Stimulated activated naive CD8-positive, alpha-beta T cell treated with anti-CD3 and anti-CD28 coated beads, Interleukin-15, Interleukin-2, amounts not matched to agents 100 ng/mL and 50 ng/mL, for 24 hours (primary cell): ENCODE measurements around the gene ZNF534.

ENCODE experiments used
- H3K27ac Mint-ChIP-seq: one replicate; pipeline ENCODE4 v1.8.0; 2021; ENCODE audit warnings: mild to moderate bottlenecking, mixed read lengths
- H3K27me3 Mint-ChIP-seq: one replicate; pipeline ENCODE4 v1.8.0; 2021; ENCODE audit warnings: mixed read lengths
- H3K36me3 Mint-ChIP-seq: one replicate; pipeline ENCODE4 v1.8.0; 2021; ENCODE audit warnings: low read depth, mixed read lengths
- H3K4me1 Mint-ChIP-seq: one replicate; pipeline ENCODE4 v1.8.0; 2021; ENCODE audit warnings: low read depth, mixed read lengths
- H3K4me3 Mint-ChIP-seq: one replicate; pipeline ENCODE4 v1.8.0; 2021; ENCODE audit warnings: mild to moderate bottlenecking, mixed read lengths
- H3K9me3 Mint-ChIP-seq: one replicate; pipeline ENCODE4 v1.8.0; 2021; ENCODE audit warnings: mixed read lengths

The ZNF534 gene

GRCh38 chr19:52428937-52429336 is at the start of gene ZNF534:
Gene ZNF534, plus strand, starts transcription at chr19:52429148. Its CDS starts 2,327 bp downstream, at chr19:52431475.
- Mint-ChIP-seq H3K4me3 (no peak within 1 kb of the TSS), H3K27ac (no peak within 1 kb of the TSS), H3K4me1 (no peaks in the 10 kb centered on the region), H3K9me3 (peaks cover 35% of the 10 kb centered on the region), H3K27me3 (no peaks in the 10 kb centered on the region), H3K36me3 (peaks cover 14% of the 10 kb centered on the region)

GRCh38 chr19:52391135-52391534 is 37.8 kb upstream of the ZNF534 start:
- Mint-ChIP-seq H3K27ac (no peak overlapping the region), H3K27me3 (no peaks in the 10 kb centered on the region), H3K4me3 (no peak overlapping the region), H3K36me3 (peaks cover 64% of the 10 kb centered on the region), H3K4me1 (no peaks in the 10 kb centered on the region), H3K9me3 (peaks cover 40% of the 10 kb centered on the region)

DNA sequence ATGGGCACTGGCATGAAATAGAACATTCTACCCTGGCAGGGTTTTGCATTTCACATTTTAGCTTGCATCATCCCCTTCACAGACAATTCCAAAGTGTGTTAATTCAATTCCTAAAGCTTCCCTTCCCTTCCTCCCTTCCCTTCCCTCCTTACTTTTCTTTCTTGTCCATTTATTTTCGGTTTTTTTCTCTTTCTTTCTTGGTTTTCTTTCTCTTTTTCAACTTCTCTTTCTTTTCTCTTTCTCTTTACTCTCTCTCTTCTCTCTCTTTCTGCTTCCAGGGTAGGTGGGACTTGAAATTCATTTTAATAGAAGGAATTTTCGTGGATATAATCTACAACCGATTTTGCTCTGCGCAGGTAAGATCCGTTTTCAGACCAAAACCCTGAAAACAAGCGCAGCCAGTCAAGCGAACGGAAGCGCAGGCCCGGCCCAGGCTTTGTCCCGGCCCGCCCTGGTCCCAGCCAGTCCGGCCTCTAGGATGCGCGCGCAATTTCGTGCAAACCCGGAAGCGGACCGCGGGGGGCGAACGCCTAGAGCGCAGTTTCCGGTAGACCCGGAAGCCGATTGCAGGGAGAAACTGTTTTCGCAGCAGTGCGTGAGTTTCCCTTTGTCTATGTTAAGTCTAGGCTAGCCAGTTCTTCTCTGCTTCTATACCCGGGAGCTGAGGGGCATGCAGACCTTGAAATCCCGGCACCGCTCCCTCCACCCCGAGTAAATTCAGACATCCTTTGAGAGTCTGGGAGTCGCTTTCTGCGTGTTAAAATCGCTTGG is 31.5 kb upstream of the ZNF534 start, which contains the start of gene ZNF528:
Gene ZNF528 (plus strand): TSS at position 540 of the 771 bp plus-strand sequence. CDS start 4,165 bp downstream, outside the sequence.
- peak within 1 kb of the TSS; percentile 86 for H3K27ac Mint-ChIP-seq
- peak within 1 kb of the TSS; percentile 86 for H3K4me3 Mint-ChIP-seq
- peaks cover 45% of the 10 kb centered on the region for H3K9me3 Mint-ChIP-seq
- no peaks in the 10 kb centered on the region for H3K27me3 Mint-ChIP-seq
- H3K36me3 Mint-ChIP-seq, result peaks cover 78% of the 10 kb centered on the region
- H3K4me1 Mint-ChIP-seq, result peaks cover 17% of the 10 kb centered on the region

GRCh38 chr19:52398081-52398441 is 30.9 kb upstream of the ZNF534 start:
- peaks cover 17% of the 10 kb centered on the region for H3K4me1 Mint-ChIP-seq
- H3K27ac Mint-ChIP-seq, result peak overlapping the region; percentile 86
- H3K4me3 Mint-ChIP-seq, result peak overlapping the region; percentile 86
- H3K36me3 Mint-ChIP-seq, result peaks cover 77% of the 10 kb centered on the region
- peaks cover 44% of the 10 kb centered on the region for H3K9me3 Mint-ChIP-seq
- H3K27me3 Mint-ChIP-seq, result no peaks in the 10 kb centered on the region

DNA sequence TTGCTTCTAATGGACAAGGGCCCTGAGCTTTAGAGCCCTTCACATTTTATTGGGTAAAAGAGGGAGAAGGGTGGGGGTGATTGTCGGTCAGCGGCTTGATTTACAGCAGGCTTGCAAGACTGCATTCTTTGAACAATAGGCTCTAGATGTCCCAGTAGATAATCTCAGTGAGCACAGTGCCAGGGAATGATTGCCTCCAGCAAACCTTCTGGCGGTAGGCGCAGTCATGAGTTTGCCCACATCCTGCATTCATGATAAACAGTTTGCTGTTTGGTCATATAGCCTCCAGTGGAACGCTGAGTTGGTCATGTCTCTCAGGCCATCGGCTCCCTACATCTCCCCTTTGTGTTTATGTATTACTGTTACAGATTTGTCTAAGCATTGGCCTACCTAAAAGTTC is 18.7 kb upstream of the ZNF534 start:
- H3K36me3 Mint-ChIP-seq, result peaks cover 91% of the 10 kb centered on the region
- H3K27me3 Mint-ChIP-seq, result no peaks in the 10 kb centered on the region
- no peaks in the 10 kb centered on the region for H3K4me1 Mint-ChIP-seq
- H3K27ac Mint-ChIP-seq, result no peak overlapping the region
- H3K4me3 Mint-ChIP-seq, result no peak overlapping the region
- peaks cover 55% of the 10 kb centered on the region for H3K9me3 Mint-ChIP-seq

GRCh38 chr19:52415711-52416110 is 13.2 kb upstream of the ZNF534 start:
- Mint-ChIP-seq H3K36me3 (peaks cover 48% of the 10 kb centered on the region), H3K27ac (no peak overlapping the region), H3K9me3 (peaks cover 63% of the 10 kb centered on the region), H3K4me3 (no peak overlapping the region), H3K27me3 (no peaks in the 10 kb centered on the region), H3K4me1 (no peaks in the 10 kb centered on the region)

DNA sequence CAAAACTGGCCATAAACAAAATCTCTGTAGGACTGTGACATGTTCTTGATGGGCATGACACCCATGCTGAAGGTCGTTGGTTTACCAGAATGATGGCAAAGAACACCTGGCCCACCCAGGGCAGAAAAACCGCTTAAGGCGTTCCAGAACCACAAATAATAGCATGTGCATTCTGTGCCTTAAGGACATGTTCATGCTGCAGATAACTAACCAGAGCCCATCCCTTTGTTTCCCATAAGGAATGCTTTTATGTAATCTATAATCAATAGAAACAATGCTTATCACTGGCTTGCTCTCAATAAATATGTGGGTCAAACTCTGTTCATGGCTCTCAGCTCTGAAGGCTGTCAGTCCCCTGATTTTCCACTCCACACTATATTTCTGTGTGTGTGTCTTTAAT is 13.2 kb downstream of the ZNF534 start:
- Mint-ChIP-seq H3K9me3 (peaks cover 53% of the 10 kb centered on the region), H3K27ac (no peak overlapping the region), H3K27me3 (no peaks in the 10 kb centered on the region), H3K4me3 (no peak overlapping the region), H3K4me1 (no peaks in the 10 kb centered on the region), H3K36me3 (peaks cover 18% of the 10 kb centered on the region)

- Mint-ChIP-seq H3K4me3 (no peak overlapping the region), H3K9me3 (peaks cover 53% of the 10 kb centered on the region), H3K4me1 (no peaks in the 10 kb centered on the region), H3K36me3 (peaks cover 21% of the 10 kb centered on the region), H3K27ac (no peak overlapping the region), H3K27me3 (peaks cover 8% of the 10 kb centered on the region)
These were observed 15.6 kb downstream of the ZNF534 start for GRCh38 chr19:52444506-52444905.

DNA sequence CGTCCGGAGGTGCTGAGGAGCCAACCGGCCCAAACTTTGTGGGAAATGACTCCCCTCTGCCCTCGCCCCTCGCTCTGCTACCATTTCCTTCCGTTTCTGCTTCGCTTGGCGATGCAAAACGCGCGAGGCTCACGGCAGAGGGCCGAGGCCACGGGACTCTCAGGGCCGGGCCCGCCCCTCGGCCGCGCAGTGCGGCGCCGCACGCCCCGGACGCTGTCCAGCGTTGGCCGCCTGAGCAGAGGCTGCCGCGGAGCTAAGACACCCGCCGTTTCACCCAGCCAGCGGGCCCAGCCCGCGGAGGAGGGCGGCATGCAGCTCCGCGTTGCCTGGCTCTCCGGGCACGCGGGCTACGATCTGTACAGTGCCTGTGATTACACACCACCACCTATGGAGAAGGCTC is 22.3 kb downstream of the ZNF534 start:
- Mint-ChIP-seq H3K27me3 (peaks cover 17% of the 10 kb centered on the region), H3K9me3 (peaks cover 59% of the 10 kb centered on the region), H3K36me3 (peaks cover 57% of the 10 kb centered on the region), H3K27ac (no peak overlapping the region), H3K4me1 (peaks cover 14% of the 10 kb centered on the region), H3K4me3 (no peak overlapping the region)

DNA sequence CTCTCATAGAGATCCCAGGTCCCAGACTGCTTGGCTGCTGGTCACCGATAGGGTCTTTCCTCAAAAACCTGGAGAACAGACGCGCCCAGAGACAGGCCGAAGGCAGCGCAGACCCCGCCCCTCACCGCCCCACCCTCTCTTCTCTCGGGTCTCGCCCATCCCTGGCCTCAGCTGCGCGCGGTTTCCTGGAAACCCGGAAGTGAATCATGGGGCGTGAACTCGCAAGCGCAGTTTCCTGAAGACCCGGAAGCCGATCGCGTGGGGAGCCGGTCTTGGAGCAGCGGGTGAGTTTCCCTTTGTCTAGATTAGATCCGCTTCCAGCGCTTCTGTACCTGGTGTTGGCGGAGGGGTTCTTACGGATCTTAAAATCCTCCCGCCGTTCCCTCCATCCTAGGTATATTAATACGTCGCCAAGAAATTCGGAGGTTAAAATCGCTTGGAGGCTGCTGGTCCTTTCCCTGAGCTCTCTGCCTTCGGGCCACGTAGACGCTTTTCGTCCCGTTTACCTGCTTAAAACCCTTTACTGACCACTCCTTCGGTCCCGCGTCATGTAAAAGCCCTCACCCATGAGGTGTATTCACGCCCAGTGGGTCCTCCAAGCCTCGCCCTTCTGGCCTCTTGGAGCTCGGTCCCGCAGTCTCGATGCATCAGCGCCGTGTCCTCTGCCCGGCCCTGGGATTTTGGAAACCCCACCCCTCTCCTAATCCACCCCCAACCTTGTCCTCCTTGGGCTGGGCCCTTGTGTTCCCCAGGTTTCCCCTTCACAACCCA is 24.6 kb downstream of the ZNF534 start, which contains the start of gene ZNF578:
Gene ZNF578 (plus strand): TSS at position 230 of the 771 bp plus-strand sequence. CDS start 48,293 bp downstream, outside the sequence.
- Mint-ChIP-seq H3K4me3 (peak within 1 kb of the TSS; percentile 82), H3K36me3 (peaks cover 80% of the 10 kb centered on the region), H3K9me3 (peaks cover 65% of the 10 kb centered on the region)

GRCh38 chr19:52464798-52465470 is 36.0 kb downstream of the ZNF534 start:
- Mint-ChIP-seq H3K27me3 (no peaks in the 10 kb centered on the region), H3K27ac (no peak overlapping the region), H3K4me3 (no peak overlapping the region), H3K4me1 (no peaks in the 10 kb centered on the region), H3K36me3 (peaks cover 61% of the 10 kb centered on the region), H3K9me3 (peaks cover 63% of the 10 kb centered on the region)

More for the DNA sequence above, 24.6 kb downstream of the ZNF534 start, which contains the start of gene ZNF578:
- peak within 1 kb of the TSS; percentile 58 for H3K27ac Mint-ChIP-seq
- peaks cover 17% of the 10 kb centered on the region for H3K27me3 Mint-ChIP-seq
- H3K4me1 Mint-ChIP-seq, result peaks cover 14% of the 10 kb centered on the region

- H3K4me3 Mint-ChIP-seq, result no peak overlapping the region
- peaks cover 77% of the 10 kb centered on the region for H3K9me3 Mint-ChIP-seq
- no peaks in the 10 kb centered on the region for H3K4me1 Mint-ChIP-seq
- H3K27ac Mint-ChIP-seq, result no peak overlapping the region
- H3K36me3 Mint-ChIP-seq, result peaks cover 75% of the 10 kb centered on the region
- H3K27me3 Mint-ChIP-seq, result no peaks in the 10 kb centered on the region
These were observed 44.9 kb downstream of the ZNF534 start for GRCh38 chr19:52473655-52474350.

DNA sequence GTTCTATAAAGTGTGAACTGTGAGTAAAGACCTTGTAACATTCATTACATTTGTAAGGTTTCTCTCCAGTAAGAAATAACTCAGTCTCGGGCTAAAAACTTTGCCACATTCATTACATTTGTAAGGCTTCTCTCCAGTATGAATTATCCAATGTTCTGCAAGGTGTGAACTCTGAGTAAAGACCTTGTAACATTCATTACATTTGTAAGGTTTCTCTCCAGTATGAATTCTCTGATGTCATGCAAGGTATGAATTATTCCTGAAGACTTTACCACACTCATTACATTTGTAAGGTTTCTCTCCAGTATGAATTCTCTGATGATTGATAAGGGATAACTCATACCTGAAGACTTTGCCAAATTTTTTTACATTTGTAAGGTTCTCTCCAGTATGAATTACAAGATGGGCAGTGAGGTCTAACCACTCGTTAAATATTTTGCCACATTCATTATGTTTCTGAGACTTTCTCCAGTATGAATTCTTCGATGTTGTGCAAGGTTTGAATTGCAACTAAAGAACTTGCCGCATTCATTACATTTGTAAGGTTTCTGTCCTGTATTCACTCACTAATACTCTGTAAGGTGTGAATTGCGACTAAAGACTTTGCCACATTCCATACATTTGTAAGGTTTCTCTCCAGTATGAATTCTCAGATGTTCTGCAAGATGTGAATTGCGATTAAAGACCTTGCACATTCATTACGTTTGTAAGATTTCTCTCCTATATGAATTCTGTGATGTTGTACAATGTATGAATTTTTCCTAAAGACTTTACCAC is 45.6 kb downstream of the ZNF534 start:
- no peak overlapping the region for H3K27ac Mint-ChIP-seq
- no peak overlapping the region for H3K4me3 Mint-ChIP-seq
- peaks cover 74% of the 10 kb centered on the region for H3K9me3 Mint-ChIP-seq
- no peaks in the 10 kb centered on the region for H3K27me3 Mint-ChIP-seq
- peaks cover 73% of the 10 kb centered on the region for H3K36me3 Mint-ChIP-seq
- no peaks in the 10 kb centered on the region for H3K4me1 Mint-ChIP-seq
